Measurements from ENCODE around the gene CLCF1.

DNA sequence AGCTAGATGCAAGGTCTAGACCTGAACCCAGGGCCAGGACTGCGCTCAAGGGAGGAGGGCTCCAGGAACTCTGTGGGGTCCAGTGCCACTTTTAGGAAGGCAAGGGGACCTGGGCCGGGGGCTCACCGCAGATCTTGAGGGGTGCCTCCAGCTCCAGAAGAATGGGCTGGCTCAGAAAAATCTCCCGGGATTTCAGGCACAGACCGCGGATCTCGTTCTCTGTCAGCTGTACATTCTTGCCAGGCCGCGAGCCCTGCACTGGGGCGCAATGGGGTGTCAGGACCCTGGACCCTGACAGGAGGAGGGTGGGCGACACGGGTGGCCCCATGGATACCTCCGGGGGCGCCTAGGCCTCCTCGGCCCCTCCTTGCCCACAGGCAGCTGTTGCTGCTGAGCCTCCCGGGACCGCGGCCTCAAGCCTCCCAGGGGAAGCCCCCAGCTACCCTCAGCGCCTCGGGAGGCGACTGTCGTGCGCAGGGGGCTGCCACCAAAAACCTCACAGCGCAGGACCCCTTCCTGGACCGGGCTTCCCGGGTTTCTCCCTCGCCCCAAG lies 27.6 kb upstream of the CLCF1 start:
- TF ChIP-seq, protein P1, sequence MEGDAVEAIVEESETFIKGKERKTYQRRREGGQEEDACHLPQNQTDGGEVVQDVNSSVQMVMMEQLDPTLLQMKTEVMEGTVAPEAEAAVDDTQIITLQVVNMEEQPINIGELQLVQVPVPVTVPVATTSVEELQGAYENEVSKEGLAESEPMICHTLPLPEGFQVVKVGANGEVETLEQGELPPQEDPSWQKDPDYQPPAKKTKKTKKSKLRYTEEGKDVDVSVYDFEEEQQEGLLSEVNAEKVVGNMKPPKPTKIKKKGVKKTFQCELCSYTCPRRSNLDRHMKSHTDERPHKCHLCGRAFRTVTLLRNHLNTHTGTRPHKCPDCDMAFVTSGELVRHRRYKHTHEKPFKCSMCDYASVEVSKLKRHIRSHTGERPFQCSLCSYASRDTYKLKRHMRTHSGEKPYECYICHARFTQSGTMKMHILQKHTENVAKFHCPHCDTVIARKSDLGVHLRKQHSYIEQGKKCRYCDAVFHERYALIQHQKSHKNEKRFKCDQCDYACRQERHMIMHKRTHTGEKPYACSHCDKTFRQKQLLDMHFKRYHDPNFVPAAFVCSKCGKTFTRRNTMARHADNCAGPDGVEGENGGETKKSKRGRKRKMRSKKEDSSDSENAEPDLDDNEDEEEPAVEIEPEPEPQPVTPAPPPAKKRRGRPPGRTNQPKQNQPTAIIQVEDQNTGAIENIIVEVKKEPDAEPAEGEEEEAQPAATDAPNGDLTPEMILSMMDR (IDR thresholded peaks at IDR 0.05), result no peak
- no peak for TF ChIP-seq POLR2A (IDR thresholded peaks at IDR 0.05)
